Measurements from ENCODE around the gene SPZ1. TPM values are rescaled to one million over a fixed set of nuclear protein-coding genes. Genes with fewer than 3 reads are reported as not detected.
A peak's percentile ranks its signal among the peaks of the same experiment; 100 is the strongest.

Gene SPZ1
- total and polyA plus RNA-seq, 2 of the 13 experiments (the other 11 are each of a cell fraction or from before 2014, with no cell fraction given) = not detected

- Histone ChIP-seq H3K9ac (ENCODE audit: insufficient read depth, low read depth, low read length) (no peak overlapping the region), H3K9me3 (ENCODE audit: low read length) (no peaks in the 10 kb centered on the region), H4K20me1 (ENCODE audit: insufficient read depth, low read length) (no peaks in the 10 kb centered on the region), H3K27ac (ENCODE audit: extremely low read length, insufficient read depth, low read length) (no peak overlapping the region), H3K36me3 (replicated peaks in 1 of 2; ENCODE audit: control insufficient read depth in 1 of 2, insufficient read depth in 2 of 2, low read length in 2 of 2) (no peaks in the 10 kb centered on the region), H2AFZ (ENCODE audit: low read length) (no peak overlapping the region), H3K4me1 (ENCODE audit: insufficient read depth, low read length) (peaks cover 21% of the 10 kb centered on the region), H3K4me3 (replicated peaks in 1 of 3; ENCODE audit: insufficient read depth in 1 of 3, low read depth in 2 of 3, low read length in 3 of 3) (no peak overlapping the region), H3K4me2 (ENCODE audit: low read depth, low read length) (no peak overlapping the region), H3K27me3 (ENCODE audit: control insufficient read depth in 1 of 2, insufficient read depth in 2 of 2, low read length in 2 of 2) (no peaks in the 10 kb centered on the region), H3K79me2 (ENCODE audit: insufficient read depth, low read length) (no peaks in the 10 kb centered on the region)
- TF ChIP-seq ATM (IDR thresholded peaks at IDR 0.05; ENCODE audit: borderline replicate concordance) = no peak
- peak; percentile 39; the same call in 1 of the 2 replicates for TF ChIP-seq MAFF (IDR thresholded peaks at IDR 0.05; ENCODE audit: low read depth, low read length)
- TF ChIP-seq ZNF180 (CRISPR knock-in tag; IDR thresholded peaks at IDR 0.05; ENCODE audit: borderline replicate concordance, low read depth) = no peak
- TF ChIP-seq MAFK (conservative IDR thresholded peaks at IDR 0.05 in 1 of 2, IDR thresholded peaks at IDR 0.05 in 1 of 2; ENCODE audit: low read length in 2 of 2) = peak; percentile 35 to 46; a peak in 2 of 4 replicates
- no peak for TF ChIP-seq TFDP2 (CRISPR knock-in tag; IDR thresholded peaks at IDR 0.05)
- TF ChIP-seq ARNTL (CRISPR knock-in tag; IDR thresholded peaks at IDR 0.05) = no peak
- TF ChIP-seq SP140L (CRISPR knock-in tag; IDR thresholded peaks at IDR 0.05; ENCODE audit: borderline replicate concordance) = no peak
- TF ChIP-seq ZKSCAN5 (CRISPR knock-in tag; IDR thresholded peaks at IDR 0.05) = no peak
- TF ChIP-seq KLF9 (CRISPR knock-in tag; IDR thresholded peaks at IDR 0.05; ENCODE audit: low read depth) = no peak
- ChIA-PET CTCF (ENCODE audit: low intra/inter-chr PET ratio, low total read pairs) (no interaction called here), POLR2A (no interaction called here)
- intact Hi-C loops (cut with micrococcal nuclease; ENCODE audit: unreplicated experiment) = loop anchor here (10.0 kb wide), 1 partner anchor 64 kb away; the partner anchor contains the start of gene ZFYVE16
- FAIRE-seq = no peak
- no peak for ATAC-seq
- WGBS (ENCODE audit: low lambda C conversion rate) = 13% methylated on average over 4 of the region's 4 CpGs
- in situ Hi-C loops (cut with HindIII; ENCODE audit: extremely low pct_ligation_motif_present, low pct_unique_long_range_greater_than_20kb) = no loop called here
- DNase-seq (ENCODE audit: low spot score) = no peak
- no TSS peak for BruUV-seq (replicated peaks)
These were observed 21.4 kb downstream of the SPZ1 start for GRCh38 chr5:80341016-80341775.

Data from HepG2 (cell line).